GM19455 (cell line): ENCODE measurements around the gene PGLYRP2.
"Not testable (repeated sequence)": the region's sequence is repeated elsewhere in the genome, so short reads cannot be mapped to it uniquely, and the experiment has no call there.

Source experiments
- ATAC-seq: cut with Tn5 transposase; IDR thresholded peaks from one replicate; pipeline ENCODE4 v1.9.1; 2021; ENCODE audit not compliant: unreplicated experiment

The PGLYRP2 gene

GRCh38 chr19:15479391-15480345 lies at the start of gene PGLYRP2:
PGLYRP2 (minus strand) TSS chr19:15479501; CDS start chr19:15479371, 130 bp downstream.
- no peak for ATAC-seq

GRCh38 chr19:15527705-15528104 lies 48.4 kb upstream of the PGLYRP2 start:
- ATAC-seq, result no peak

- no peak for ATAC-seq
Observed at GRCh38 chr19:15526408-15526807, 47.1 kb upstream of the PGLYRP2 start.

GRCh38 chr19:15525291-15525690 lies 46.0 kb upstream of the PGLYRP2 start:
- no peak for ATAC-seq

GRCh38 chr19:15524781-15525180 lies 45.5 kb upstream of the PGLYRP2 start:
- ATAC-seq, result no peak

GRCh38 chr19:15519433-15519976 lies 40.2 kb upstream of the PGLYRP2 start:
- no peak for ATAC-seq

GRCh38 chr19:15517778-15518177 lies 38.5 kb upstream of the PGLYRP2 start:
- ATAC-seq, result no peak

- ATAC-seq, result no peak
Observed at GRCh38 chr19:15516363-15516762, 37.1 kb upstream of the PGLYRP2 start.

- ATAC-seq, result not testable (repeated sequence)
Observed at GRCh38 chr19:15515227-15515625, 35.9 kb upstream of the PGLYRP2 start.

- ATAC-seq, result no peak
Observed at GRCh38 chr19:15511671-15512424, 32.5 kb upstream of the PGLYRP2 start.

GRCh38 chr19:15508035-15508710 lies 28.9 kb upstream of the PGLYRP2 start, which contains the start of gene CYP4F22:
CYP4F22 (plus strand) TSS chr19:15508525; CDS start chr19:15525337, 16,812 bp downstream.
- no peak for ATAC-seq

GRCh38 chr19:15507068-15508034 lies 28.1 kb upstream of the PGLYRP2 start:
- ATAC-seq, result no peak

- no peak for ATAC-seq
Observed at GRCh38 chr19:15506074-15506571, 26.8 kb upstream of the PGLYRP2 start.

GRCh38 chr19:15502264-15502663 lies 23.0 kb upstream of the PGLYRP2 start:
- ATAC-seq, result no peak

- no peak for ATAC-seq
Observed at GRCh38 chr19:15501596-15501995, 22.3 kb upstream of the PGLYRP2 start.

- no peak for ATAC-seq
Observed at GRCh38 chr19:15498910-15499309, 19.6 kb upstream of the PGLYRP2 start.

GRCh38 chr19:15498156-15498858 lies 19.0 kb upstream of the PGLYRP2 start:
- no peak for ATAC-seq

- no peak for ATAC-seq
Observed at GRCh38 chr19:15495151-15495550, 15.8 kb upstream of the PGLYRP2 start.
